ENCODE measurements around the gene STAB1.

- TF ChIP-seq CTCF (IDR thresholded peaks at IDR 0.05) (no peak), POLR2A (IDR thresholded peaks at IDR 0.05) (no peak)
Measured at GRCh38 chr3:52477076-52477795, 17.9 kb upstream of the STAB1 start.
